ENCODE results near the gene ATP6V1B1. TPM values are rescaled to one million over a fixed set of nuclear protein-coding genes. Genes with fewer than 3 reads are reported as not detected.
"Not testable (repeated sequence)": the region's sequence is repeated elsewhere in the genome, so short reads cannot be mapped to it uniquely, and the experiment has no call there.

ATP6V1B1 gene
- total RNA-seq, 1 donor from 2014 or later: not detected

DNA sequence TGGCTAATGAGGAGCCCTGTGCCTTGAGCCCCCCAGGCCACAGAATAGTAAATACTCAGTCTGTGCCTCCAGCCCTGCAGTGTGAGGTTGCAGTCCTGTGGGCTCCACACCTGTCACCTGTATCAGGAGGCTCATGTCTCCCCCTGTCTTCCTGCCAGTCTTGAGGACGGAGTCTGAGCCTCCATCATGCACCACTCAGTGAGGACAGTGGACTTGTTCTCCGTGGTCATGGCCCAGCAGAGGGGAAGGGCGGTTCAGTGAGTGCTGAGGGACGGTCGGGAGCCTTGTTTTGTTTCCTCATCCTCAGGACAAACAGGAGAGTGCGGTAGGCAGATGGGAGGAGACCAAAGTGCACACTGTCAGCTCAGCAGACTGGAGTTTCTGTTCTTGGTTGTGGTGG is 76.1 kb downstream of the ATP6V1B1 start:
- not testable (repeated sequence) for DNase-seq

Small RNA genes lying within 50 kb of the gene (small RNA-seq; reads per million reads assigned to genes)
- gene RF02272 (not detected), gene RN7SL160P (not detected)

Other genes starting within 250 kb of the ATP6V1B1 start
- gene ADD2, start 167.7 kb upstream of the ATP6V1B1 start, total RNA-seq: 435 TPM
- gene FIGLA, start 145.3 kb upstream of the ATP6V1B1 start, total RNA-seq: not detected
- gene CLEC4F, start 115.3 kb upstream of the ATP6V1B1 start, total RNA-seq: not detected
- not detected for gene CD207, start 100.1 kb upstream of the ATP6V1B1 start, total RNA-seq
- gene VAX2, start 35.3 kb upstream of the ATP6V1B1 start, total RNA-seq: 0.31 TPM
- gene ANKRD53, start 42.7 kb downstream of the ATP6V1B1 start, total RNA-seq: 0.62 TPM
- gene TEX261, start 59.0 kb downstream of the ATP6V1B1 start, total RNA-seq: 18.1 TPM
- 34.0 TPM for gene NAGK, start 132.7 kb downstream of the ATP6V1B1 start, total RNA-seq
- 10.3 TPM for gene MCEE, start 194.3 kb downstream of the ATP6V1B1 start, total RNA-seq
- 28.9 TPM for gene MPHOSPH10, start 194.7 kb downstream of the ATP6V1B1 start, total RNA-seq